GM12875 (cell line): ENCODE measurements around the gene PPP3R1.

Source experiments
- H3K4me3 ChIP-seq: one replicate; pipeline ENCODE4 v1.5.1; 2011; ENCODE audit warnings: low read depth, low read length, control low read depth
- TF ChIP-seq, protein P1 (sequence below): IDR thresholded peaks from 2 replicates; pipeline ENCODE4 v1.5.1; 2011; ENCODE audit warnings: low read depth, mild to moderate bottlenecking, control low read depth, inconsistent platforms, low read length, moderate library complexity, borderline replicate concordance; ENCODE audit not compliant: insufficient read depth

The PPP3R1 gene

DNA sequence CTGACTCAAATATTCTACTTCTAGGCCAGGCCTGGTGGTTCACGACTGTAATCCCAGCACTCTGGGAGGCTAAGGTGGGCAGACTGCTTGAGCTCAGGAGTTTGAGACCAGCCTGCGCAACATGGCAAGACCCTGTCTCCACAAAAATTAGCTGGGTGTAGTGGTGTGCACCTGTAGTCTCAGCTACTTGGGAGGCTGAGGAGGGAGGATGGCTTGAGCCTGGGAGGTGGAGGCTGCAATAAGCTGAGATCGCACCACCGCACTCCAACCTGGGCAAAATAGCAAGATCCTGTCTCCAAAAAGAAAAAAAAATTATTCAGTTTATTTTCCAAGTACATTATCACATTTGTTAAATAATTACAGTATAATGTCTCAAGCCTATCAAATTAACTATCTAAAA is 7.3 kb downstream of the PPP3R1 start:
- no peak overlapping the region for H3K4me3 ChIP-seq
- TF ChIP-seq, protein P1, sequence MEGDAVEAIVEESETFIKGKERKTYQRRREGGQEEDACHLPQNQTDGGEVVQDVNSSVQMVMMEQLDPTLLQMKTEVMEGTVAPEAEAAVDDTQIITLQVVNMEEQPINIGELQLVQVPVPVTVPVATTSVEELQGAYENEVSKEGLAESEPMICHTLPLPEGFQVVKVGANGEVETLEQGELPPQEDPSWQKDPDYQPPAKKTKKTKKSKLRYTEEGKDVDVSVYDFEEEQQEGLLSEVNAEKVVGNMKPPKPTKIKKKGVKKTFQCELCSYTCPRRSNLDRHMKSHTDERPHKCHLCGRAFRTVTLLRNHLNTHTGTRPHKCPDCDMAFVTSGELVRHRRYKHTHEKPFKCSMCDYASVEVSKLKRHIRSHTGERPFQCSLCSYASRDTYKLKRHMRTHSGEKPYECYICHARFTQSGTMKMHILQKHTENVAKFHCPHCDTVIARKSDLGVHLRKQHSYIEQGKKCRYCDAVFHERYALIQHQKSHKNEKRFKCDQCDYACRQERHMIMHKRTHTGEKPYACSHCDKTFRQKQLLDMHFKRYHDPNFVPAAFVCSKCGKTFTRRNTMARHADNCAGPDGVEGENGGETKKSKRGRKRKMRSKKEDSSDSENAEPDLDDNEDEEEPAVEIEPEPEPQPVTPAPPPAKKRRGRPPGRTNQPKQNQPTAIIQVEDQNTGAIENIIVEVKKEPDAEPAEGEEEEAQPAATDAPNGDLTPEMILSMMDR = no peak

DNA sequence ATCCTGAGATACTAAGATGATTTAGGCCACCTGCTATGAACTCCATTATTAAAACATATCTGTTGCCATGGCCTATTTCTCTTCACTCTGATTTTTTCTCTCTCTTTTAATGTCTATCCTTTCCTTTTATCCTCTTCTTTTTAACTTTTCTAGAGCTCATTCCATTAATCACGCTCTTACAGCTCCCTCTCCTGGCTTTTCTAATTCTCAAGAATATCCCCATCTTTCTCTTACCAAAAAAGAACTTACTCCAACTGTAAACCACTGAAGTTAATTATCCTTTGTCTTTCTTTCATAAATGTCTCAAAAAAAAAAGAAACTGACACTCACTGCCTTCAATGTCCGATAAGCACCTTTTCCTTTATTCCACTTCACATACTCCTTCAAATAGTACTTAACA is 7.9 kb downstream of the PPP3R1 start:
- H3K4me3 ChIP-seq = no peak overlapping the region
- TF ChIP-seq, protein P1 = no peak

DNA sequence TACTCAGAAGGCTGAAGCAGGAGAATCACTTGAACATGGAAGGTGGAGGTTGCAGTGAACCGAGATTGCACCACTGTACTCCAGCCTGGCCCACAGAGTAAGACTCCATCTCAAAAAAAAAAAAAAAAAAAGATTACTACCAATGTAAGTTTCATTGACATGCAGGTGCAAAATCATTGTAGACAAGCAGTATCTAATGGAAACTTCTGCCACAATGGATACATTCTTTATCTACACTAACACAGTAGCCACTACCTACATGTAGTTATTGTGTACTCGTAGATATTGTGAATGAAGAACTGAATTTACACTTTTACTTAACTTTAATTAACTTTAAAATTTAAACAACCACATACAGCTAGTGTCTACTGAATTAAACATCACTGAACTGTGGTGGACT is 10.6 kb downstream of the PPP3R1 start:
- TF ChIP-seq, protein P1 = no peak
- H3K4me3 ChIP-seq = no peak overlapping the region

DNA sequence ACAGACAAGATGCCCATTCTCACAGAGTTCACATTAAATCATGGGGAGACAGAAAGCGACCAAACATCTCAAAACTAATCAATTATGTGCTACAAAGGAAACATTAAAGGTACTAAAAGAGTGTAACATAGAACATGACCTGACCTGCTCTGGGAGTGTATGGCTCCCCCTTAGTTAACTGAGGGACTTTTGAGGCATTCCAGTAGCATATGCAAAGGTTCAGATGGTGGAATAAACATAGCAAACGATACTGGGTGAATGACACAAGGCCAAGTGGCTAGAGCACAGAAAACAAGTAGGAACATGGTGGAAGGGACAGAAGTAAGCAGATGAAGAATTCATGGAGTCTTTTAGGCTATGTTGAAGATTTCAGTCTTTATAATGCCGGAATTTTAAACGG is 11.9 kb downstream of the PPP3R1 start:
- H3K4me3 ChIP-seq = no peak overlapping the region
- TF ChIP-seq, protein P1 = no peak

DNA sequence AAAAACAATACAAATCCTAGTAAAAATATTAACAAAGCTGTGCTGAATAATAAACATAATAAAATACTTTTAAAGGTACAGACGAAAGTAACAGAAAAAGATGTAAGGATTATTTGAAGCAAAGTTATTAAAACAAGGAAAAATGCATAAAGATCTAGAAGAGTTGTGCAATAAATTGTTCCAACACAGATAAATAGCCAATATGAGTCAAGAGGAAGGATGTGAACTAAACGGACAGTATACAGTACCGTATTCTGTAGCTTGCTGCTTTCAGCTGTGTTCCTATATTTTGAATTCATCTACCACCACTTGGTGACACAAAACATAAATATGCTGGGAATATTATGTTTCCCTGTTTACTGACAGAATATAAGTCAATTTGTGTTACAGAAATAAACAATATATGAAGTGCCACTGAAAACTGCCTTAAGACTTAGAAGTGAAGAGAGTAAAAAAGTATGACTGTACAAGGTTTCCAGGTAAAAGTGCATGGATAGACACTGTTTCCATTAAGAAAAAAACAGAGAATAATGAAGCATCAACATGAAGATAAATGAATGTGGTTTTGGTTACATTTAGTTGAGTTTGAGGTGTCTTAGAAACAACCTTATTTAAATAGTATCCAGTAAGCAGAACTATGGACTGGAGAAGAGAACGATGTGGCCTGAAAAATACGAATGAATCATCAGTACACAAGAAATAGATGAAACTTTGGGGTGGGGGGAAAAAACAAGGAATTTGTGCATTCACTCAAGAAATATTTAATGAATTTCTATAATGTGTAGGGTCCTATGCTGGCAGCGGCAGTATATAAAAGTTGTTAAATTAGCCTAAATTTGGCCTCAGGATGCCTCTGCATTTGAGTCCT is 13.1 kb downstream of the PPP3R1 start:
- TF ChIP-seq, protein P1 = no peak

DNA sequence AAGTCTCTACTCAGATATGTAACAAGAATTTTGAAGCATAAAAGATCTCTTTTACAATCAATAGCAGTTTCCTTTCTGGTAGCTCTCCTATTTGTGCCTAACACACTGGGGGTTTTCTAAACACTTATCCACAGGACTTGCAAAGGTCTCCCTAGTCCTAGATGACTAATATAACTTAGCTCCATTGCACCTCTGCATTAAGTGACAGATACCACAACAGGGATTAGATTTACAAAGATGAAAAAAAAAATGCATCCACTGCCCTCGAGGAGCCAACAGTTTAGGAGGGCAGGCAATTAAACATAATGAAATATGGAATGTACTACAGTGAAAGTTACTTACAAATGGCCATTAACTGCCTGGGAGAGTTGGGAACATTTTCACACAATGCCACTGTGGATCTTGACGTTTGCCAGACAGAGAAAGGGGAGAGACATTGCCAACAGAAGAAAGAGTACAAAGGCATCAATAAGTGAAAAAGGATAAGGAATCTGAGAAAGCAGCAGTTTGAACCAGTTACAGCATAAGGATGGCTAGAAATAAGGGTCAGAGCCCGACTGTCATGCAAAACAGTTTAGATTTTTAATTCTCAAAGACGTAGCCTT is 14.3 kb downstream of the PPP3R1 start:
- no peak overlapping the region for H3K4me3 ChIP-seq
- TF ChIP-seq, protein P1 = no peak

More for the DNA sequence above, 13.1 kb downstream of the PPP3R1 start:
- H3K4me3 ChIP-seq = no peak overlapping the region

DNA sequence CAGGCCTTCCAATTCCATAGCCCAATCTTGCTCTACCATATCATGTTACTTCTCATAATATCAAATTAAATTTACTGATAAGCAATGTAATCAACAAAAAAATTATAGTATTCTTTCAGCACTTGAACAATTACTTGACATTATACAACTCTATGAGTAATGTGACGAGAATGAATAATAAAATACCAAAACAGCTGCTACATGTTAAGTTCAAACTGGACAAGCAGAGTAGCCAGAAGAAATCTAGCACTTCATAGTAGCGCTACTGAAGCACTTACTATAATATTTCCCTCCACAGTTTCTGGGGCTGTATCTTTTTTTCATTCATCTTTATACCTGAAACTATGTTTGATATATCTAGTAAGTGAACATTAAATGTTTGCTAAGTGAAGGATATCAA is 14.9 kb downstream of the PPP3R1 start:
- TF ChIP-seq, protein P1 = no peak

More for the DNA sequence above, 14.9 kb downstream of the PPP3R1 start:
- H3K4me3 ChIP-seq = no peak overlapping the region
